Dermis microvascular lymphatic vessel endothelial cell (primary cell): Measurements from ENCODE around the gene NOL4L. TPM values are rescaled to one million over a fixed set of nuclear protein-coding genes. Genes with fewer than 3 reads are reported as not detected.

Source experiments
- total RNA-seq: library from RNA; depleted of rRNA; stranded (reverse); fragments of >200 nt; gene quantifications from 2 replicates; pipeline ENCODE4 v1.2.1, GENCODE V29; 2014

NOL4L gene
- total RNA-seq, 1 donor from 2014 or later: 7.7 TPM

Other genes starting within 250 kb of the NOL4L start
- 27.3 and 48.4 TPM in 2 replicates for gene ASXL1, start 227.0 kb downstream of the NOL4L start, total RNA-seq
- not detected in 2 replicates for gene C20orf203, start 88.6 kb upstream of the NOL4L start, total RNA-seq
- gene COMMD7, start 158.1 kb upstream of the NOL4L start, total RNA-seq: 25.5 and 26.3 TPM in 2 replicates
- 1.4 and 1.9 TPM in 2 replicates for gene DNMT3B, start 177.1 kb upstream of the NOL4L start, total RNA-seq
- gene MAPRE1, start 234.6 kb upstream of the NOL4L start, total RNA-seq: 77.7 and 84.8 TPM in 2 replicates